BLaER1 treated with 17β-estradiol and CSF1 and Interleukin-3, amounts not matched to agents 10 nM and 100 nM (cell line): Measurements from ENCODE around the gene XNDC1N.

Experiments used
- H3K27ac ChIP-seq, 11 experiments: shearing (Covaris generic); formaldehyde crosslinking; 2 replicates each; pipeline ENCODE4 v1.8.1; 2022
- H3K27me3 ChIP-seq, 11 experiments: shearing (Covaris generic); formaldehyde crosslinking; 2 replicates each; pipeline ENCODE4 v1.8.1; 2022
- H3K36me3 ChIP-seq, 11 experiments: shearing (Covaris generic); formaldehyde crosslinking; 2 replicates each; pipeline ENCODE4 v1.8.1; 2022
- H3K4me1 ChIP-seq, 10 experiments: shearing (Covaris generic); formaldehyde crosslinking; 2 replicates each; pipeline ENCODE4 v1.8.1; 2022
- H3K4me2 ChIP-seq, 11 experiments: shearing (Covaris generic); formaldehyde crosslinking; 2 replicates each; pipeline ENCODE4 v1.8.1; 2022
- H3K4me3 ChIP-seq, 10 experiments: shearing (Covaris generic); formaldehyde crosslinking; 2 replicates each; pipeline ENCODE4 v1.8.1; 2022
- H3K9ac ChIP-seq, 11 experiments: shearing (Covaris generic); formaldehyde crosslinking; 2 replicates each; pipeline ENCODE4 v1.8.1; 2022
- H3K9me3 ChIP-seq, 11 experiments: shearing (Covaris generic); formaldehyde crosslinking; replicated peaks in 1 of 11; 2 replicates each; pipeline ENCODE4 v1.8.1; 2022
- H4K20me1 ChIP-seq, 11 experiments: shearing (Covaris generic); formaldehyde crosslinking; 2 replicates each; pipeline ENCODE4 v1.8.1; 2022
- Cebpa-rat ChIP-seq, 11 experiments: shearing (Covaris generic); IDR thresholded peaks; 2 replicates each; pipeline ENCODE4 v1.8.1; 2022

XNDC1N gene

GRCh38 chr11:71962428-71963038 is 34.1 kb upstream of the XNDC1N start:
- TF ChIP-seq Cebpa-rat (IDR thresholded peaks at IDR 0.05): no peak
- peak overlapping the region; percentile 45 to 79 (median 65) for H3K27ac ChIP-seq
- H3K27me3 ChIP-seq: no peaks in the 10 kb centered on the region
- H4K20me1 ChIP-seq: peaks cover 0 to 4% (median 0%) of the 10 kb centered on the region in 11 experiments; a peak in 1 of 22 replicates
- H3K4me2 ChIP-seq: peak overlapping the region; percentile 14 to 73 (median 48); a peak in 18 of 22 replicates
- H3K36me3 ChIP-seq: peaks cover 40 to 82% (median 52%) of the 10 kb centered on the region in 11 experiments
- no peak overlapping the region for H3K4me3 ChIP-seq
- peak overlapping the region in 8 of 11 experiments; percentile 7 to 62 (median 37); a peak in 12 of 22 replicates for H3K9ac ChIP-seq
- peaks cover 14 to 22% (median 18%) of the 10 kb centered on the region in 11 experiments for H3K9me3 ChIP-seq
- peaks cover 7 to 33% (median 18%) of the 10 kb centered on the region in 10 experiments for H3K4me1 ChIP-seq

- Histone ChIP-seq H3K4me1 (no peaks in the 10 kb centered on the region), H3K9ac (no peak overlapping the region), H3K27ac (no peak overlapping the region), H4K20me1 (peaks cover 0 to 67% (median 23%) of the 10 kb centered on the region in 11 experiments; a peak in 9 of 22 replicates), H3K36me3 (peaks cover 13 to 40% (median 22%) of the 10 kb centered on the region in 11 experiments), H3K4me2 (no peak overlapping the region), H3K27me3 (no peaks in the 10 kb centered on the region), H3K4me3 (no peak overlapping the region), H3K9me3 (peaks cover 6 to 11% (median 8%) of the 10 kb centered on the region in 11 experiments; a peak in 20 of 22 replicates)
- no peak for TF ChIP-seq Cebpa-rat (IDR thresholded peaks at IDR 0.05)
Measured at GRCh38 chr11:71955898-71956456, 27.6 kb upstream of the XNDC1N start.

GRCh38 chr11:71951741-71952310 is 23.4 kb upstream of the XNDC1N start:
- H3K4me1 ChIP-seq: peaks cover 0 to 22% (median 15%) of the 10 kb centered on the region in 10 experiments; a peak in 15 of 20 replicates
- H3K4me3 ChIP-seq: no peak overlapping the region
- H3K27me3 ChIP-seq: no peaks in the 10 kb centered on the region
- no peak overlapping the region for H3K4me2 ChIP-seq
- peaks cover 0 to 86% (median 29%) of the 10 kb centered on the region in 11 experiments; a peak in 11 of 22 replicates for H4K20me1 ChIP-seq
- H3K9me3 ChIP-seq: no peaks in the 10 kb centered on the region
- no peak for TF ChIP-seq Cebpa-rat (IDR thresholded peaks at IDR 0.05)
- no peak overlapping the region for H3K27ac ChIP-seq
- H3K36me3 ChIP-seq: peaks cover 0 to 23% (median 4%) of the 10 kb centered on the region in 11 experiments; a peak in 6 of 22 replicates
- H3K9ac ChIP-seq: no peak overlapping the region

- H3K9ac ChIP-seq: no peak overlapping the region
- peaks cover 0 to 83% (median 22%) of the 10 kb centered on the region in 11 experiments; a peak in 14 of 22 replicates for H4K20me1 ChIP-seq
- no peak for TF ChIP-seq Cebpa-rat (IDR thresholded peaks at IDR 0.05)
- H3K4me3 ChIP-seq: no peak overlapping the region
- no peak overlapping the region; a peak in 2 of 22 replicates for H3K4me2 ChIP-seq
- H3K4me1 ChIP-seq: peaks cover 0 to 27% (median 19%) of the 10 kb centered on the region in 10 experiments; a peak in 16 of 20 replicates
- no peaks in the 10 kb centered on the region for H3K27me3 ChIP-seq
- no peaks in the 10 kb centered on the region for H3K9me3 ChIP-seq
- peak overlapping the region in 1 of 11 experiments; percentile 25; a peak in 1 of 22 replicates for H3K27ac ChIP-seq
- H3K36me3 ChIP-seq: peaks cover 5 to 39% (median 9%) of the 10 kb centered on the region in 11 experiments; a peak in 13 of 22 replicates
Measured at GRCh38 chr11:71949034-71949433, 20.6 kb upstream of the XNDC1N start.

- peaks cover 0 to 83% (median 22%) of the 10 kb centered on the region in 11 experiments; a peak in 14 of 22 replicates for H4K20me1 ChIP-seq
Measured at GRCh38 chr11:71948314-71949027, 20.1 kb upstream of the XNDC1N start.

GRCh38 chr11:71947498-71947897 is 19.1 kb upstream of the XNDC1N start:
- Histone ChIP-seq H3K4me3 (no peak overlapping the region), H3K4me2 (peak overlapping the region in 3 of 11 experiments; percentile 4 to 24 (median 10); a peak in 1 of 22 replicates), H3K4me1 (peaks cover 0 to 32% (median 24%) of the 10 kb centered on the region in 10 experiments; a peak in 16 of 20 replicates), H4K20me1 (peaks cover 0 to 81% (median 21%) of the 10 kb centered on the region in 11 experiments; a peak in 15 of 22 replicates), H3K9me3 (no peaks in the 10 kb centered on the region), H3K9ac (no peak overlapping the region), H3K27ac (no peak overlapping the region; a peak in 1 of 22 replicates), H3K36me3 (peaks cover 5 to 39% (median 9%) of the 10 kb centered on the region in 11 experiments; a peak in 13 of 22 replicates), H3K27me3 (no peaks in the 10 kb centered on the region)
- TF ChIP-seq Cebpa-rat (IDR thresholded peaks at IDR 0.05): peak in 2 of 11 experiments; percentile 17 to 43; a peak in 1 of 22 replicates

More at GRCh38 chr11:71948314-71949027, 20.1 kb upstream of the XNDC1N start:
- Histone ChIP-seq H3K4me2 (peak overlapping the region in 6 of 11 experiments; percentile 4 to 40 (median 16); a peak in 8 of 22 replicates), H3K27ac (no peak overlapping the region), H3K4me1 (peaks cover 0 to 32% (median 23%) of the 10 kb centered on the region in 10 experiments; a peak in 16 of 20 replicates), H3K36me3 (peaks cover 5 to 39% (median 9%) of the 10 kb centered on the region in 11 experiments; a peak in 13 of 22 replicates), H3K9ac (no peak overlapping the region), H3K4me3 (no peak overlapping the region), H3K9me3 (no peaks in the 10 kb centered on the region), H3K27me3 (no peaks in the 10 kb centered on the region)
- TF ChIP-seq Cebpa-rat (IDR thresholded peaks at IDR 0.05): no peak

GRCh38 chr11:71946144-71946571 is 17.8 kb upstream of the XNDC1N start:
- H4K20me1 ChIP-seq: peaks cover 0 to 72% (median 21%) of the 10 kb centered on the region in 11 experiments; a peak in 15 of 22 replicates
- H3K27ac ChIP-seq: no peak overlapping the region
- no peaks in the 10 kb centered on the region for H3K27me3 ChIP-seq
- H3K4me3 ChIP-seq: no peak overlapping the region
- TF ChIP-seq Cebpa-rat (IDR thresholded peaks at IDR 0.05): no peak
- no peaks in the 10 kb centered on the region for H3K9me3 ChIP-seq
- H3K4me2 ChIP-seq: no peak overlapping the region
- H3K4me1 ChIP-seq: peaks cover 0 to 32% (median 24%) of the 10 kb centered on the region in 10 experiments; a peak in 16 of 20 replicates
- H3K36me3 ChIP-seq: peaks cover 5 to 39% (median 9%) of the 10 kb centered on the region in 11 experiments; a peak in 13 of 22 replicates
- H3K9ac ChIP-seq: no peak overlapping the region

- TF ChIP-seq Cebpa-rat (IDR thresholded peaks at IDR 0.05): no peak
- H4K20me1 ChIP-seq: peaks cover 0 to 68% (median 22%) of the 10 kb centered on the region in 11 experiments; a peak in 15 of 22 replicates
- H3K27me3 ChIP-seq: no peaks in the 10 kb centered on the region
- H3K9ac ChIP-seq: no peak overlapping the region
- H3K4me3 ChIP-seq: no peak overlapping the region
- peaks cover 0 to 12% (median 9%) of the 10 kb centered on the region in 10 experiments; a peak in 13 of 20 replicates for H3K4me1 ChIP-seq
- H3K36me3 ChIP-seq: peaks cover 15 to 55% (median 29%) of the 10 kb centered on the region in 11 experiments; a peak in 19 of 22 replicates
- H3K4me2 ChIP-seq: no peak overlapping the region
- H3K9me3 ChIP-seq: no peaks in the 10 kb centered on the region
- H3K27ac ChIP-seq: no peak overlapping the region
Measured at GRCh38 chr11:71940561-71941219, 12.3 kb upstream of the XNDC1N start.
